ENCODE data around the gene AUP1.
"Not testable (repeated sequence)": the region's sequence is repeated elsewhere in the genome, so short reads cannot be mapped to it uniquely, and the experiment has no call there.

Gene AUP1, protein sequence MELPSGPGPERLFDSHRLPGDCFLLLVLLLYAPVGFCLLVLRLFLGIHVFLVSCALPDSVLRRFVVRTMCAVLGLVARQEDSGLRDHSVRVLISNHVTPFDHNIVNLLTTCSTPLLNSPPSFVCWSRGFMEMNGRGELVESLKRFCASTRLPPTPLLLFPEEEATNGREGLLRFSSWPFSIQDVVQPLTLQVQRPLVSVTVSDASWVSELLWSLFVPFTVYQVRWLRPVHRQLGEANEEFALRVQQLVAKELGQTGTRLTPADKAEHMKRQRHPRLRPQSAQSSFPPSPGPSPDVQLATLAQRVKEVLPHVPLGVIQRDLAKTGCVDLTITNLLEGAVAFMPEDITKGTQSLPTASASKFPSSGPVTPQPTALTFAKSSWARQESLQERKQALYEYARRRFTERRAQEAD

DNA sequence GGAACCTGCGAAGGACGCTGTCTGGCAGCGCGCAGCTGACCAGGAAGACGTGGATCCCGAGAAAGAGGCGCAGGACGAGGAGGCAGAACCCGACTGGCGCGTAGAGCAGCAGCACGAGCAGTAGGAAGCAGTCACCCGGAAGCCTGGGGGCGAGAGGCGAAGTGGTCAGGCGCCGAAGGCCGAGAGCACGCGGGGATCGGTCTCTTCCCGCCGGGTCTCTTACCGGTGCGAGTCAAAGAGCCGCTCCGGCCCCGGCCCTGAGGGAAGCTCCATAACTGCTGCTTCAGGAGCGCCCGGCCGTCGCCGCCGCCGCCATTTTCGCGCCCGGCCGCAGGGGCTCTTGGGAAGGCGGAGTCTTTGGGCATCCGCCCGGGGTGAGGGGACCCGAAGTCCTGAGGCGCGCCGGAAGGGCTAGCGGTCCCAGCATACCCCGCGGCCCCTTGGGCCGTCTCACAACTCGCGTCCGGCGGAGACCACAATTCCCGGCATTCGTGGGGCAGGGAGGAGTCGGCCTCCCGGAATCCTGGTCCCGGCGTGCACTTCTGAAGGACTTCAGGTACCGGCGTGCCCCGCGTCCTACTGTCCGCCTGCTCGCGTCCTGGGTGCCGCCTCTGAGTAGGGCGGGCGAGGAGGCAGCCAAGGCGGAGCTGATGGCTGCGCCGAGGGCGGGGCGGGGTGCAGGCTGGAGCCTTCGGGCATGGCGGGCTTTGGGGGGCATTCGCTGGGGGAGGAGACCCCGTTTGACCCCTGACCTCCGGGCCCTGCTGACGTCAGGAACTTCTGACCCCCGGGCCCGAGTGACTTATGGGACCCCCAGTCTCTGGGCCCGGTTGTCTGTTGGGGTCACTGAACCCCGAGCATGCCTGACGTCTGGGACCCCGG, at the start of gene AUP1, which contains the start of gene HTRA2:
TSS of gene AUP1 (minus strand) at position 350 of the 882 bp plus-strand sequence. CDS start at position 273, 77 bp downstream.
TSS of gene HTRA2 (plus strand) at position 577 of the 882 bp plus-strand sequence. CDS start at position 651, 74 bp downstream.
- FAIRE-seq (peak; percentile 87), DNase-seq (ENCODE audit: low spot score) (peak; percentile 96)

DNA sequence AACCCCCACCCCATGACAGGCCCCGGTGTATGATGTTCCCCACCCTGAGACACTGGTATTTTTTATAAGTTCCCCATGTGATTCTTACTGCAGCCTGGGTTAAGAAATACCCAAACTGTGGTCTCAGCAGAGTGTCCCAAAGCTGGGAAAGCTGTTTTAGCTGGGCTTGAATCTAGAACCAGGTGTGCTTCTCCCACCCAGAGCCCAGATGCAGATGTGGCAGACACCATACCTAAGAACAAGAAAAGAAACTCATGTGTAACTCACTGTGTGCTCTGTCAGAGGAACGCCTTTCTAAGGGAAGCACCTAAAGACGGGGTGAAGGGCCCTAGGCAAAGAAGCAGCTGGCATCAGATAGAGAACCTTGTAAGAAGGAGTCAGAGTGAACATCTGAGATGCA, 48.9 kb upstream of the AUP1 start:
- DNase-seq (ENCODE audit: low spot score) (no peak), FAIRE-seq (no peak)

DNA sequence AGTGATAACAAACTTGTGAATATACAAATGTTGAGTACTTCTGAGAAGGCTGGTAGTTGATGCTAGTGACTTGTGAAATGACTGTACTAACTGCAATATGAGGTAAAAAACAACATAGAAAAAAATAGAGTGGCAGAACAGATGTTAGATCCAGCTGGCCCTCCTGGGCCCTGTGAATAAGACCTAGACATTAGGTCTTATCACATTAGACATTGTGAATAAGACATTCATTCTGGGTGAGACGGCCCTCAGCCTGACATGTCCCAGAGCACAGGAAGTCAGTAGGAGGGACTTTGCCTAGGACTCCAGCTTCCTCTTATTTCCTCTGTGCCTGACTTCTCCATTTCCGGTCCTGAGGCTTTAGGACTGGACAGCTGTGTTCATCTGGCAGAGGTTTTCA, 47.9 kb upstream of the AUP1 start:
- FAIRE-seq = no peak

DNA sequence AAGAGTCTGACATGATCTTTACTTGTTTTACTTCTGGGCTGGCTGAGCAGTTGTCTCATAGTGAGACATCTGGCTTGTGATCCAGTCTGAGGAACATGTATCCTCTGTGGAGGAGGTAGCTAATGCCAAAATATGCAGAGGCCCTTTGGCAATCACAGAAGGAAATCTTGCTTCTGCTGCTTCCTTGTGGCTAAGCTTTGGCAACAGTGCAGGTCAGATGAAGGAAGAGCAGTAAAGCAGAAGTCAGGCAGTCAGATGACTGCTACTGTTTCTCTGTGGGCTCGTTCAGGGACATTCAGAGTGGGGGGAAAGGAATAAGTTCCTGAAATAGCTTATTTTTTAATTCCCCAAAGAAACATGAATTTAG, 47.3 kb upstream of the AUP1 start:
- FAIRE-seq = no peak
- DNase-seq (ENCODE audit: low spot score) = no peak

More for the DNA sequence above, 47.9 kb upstream of the AUP1 start:
- no peak for DNase-seq (ENCODE audit: low spot score)

DNA sequence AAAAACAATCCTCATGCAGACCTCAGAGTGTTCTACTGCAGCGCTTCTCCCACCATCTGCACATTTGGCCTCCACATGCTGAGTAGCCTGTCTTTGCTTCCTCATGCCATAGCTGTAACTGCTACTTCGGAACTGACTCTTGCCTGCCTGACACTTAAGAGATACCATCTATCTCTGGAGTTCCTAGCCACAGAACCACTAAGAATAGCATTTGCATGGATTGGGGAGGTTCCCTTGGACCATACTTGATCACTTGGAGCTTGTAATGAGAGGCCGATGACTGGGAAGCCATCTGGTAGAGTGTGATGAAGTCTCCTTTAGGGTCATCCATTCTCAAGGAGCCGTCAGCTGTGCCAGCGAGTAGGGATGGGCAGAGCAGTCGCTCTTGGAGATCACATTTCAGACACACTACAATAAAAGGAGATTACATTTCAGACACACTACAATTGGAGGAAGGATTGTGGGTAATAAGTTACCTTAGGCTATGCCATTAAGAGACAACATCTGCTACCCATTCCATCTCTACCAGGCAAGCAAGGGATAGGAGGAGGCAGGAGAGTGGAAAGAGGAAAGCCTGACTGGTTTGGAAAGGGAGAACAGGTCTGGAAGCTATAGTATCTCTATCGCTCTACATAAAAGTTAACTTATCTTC, 46.8 kb upstream of the AUP1 start:
- no peak for FAIRE-seq
- no peak for DNase-seq (ENCODE audit: low spot score)

DNA sequence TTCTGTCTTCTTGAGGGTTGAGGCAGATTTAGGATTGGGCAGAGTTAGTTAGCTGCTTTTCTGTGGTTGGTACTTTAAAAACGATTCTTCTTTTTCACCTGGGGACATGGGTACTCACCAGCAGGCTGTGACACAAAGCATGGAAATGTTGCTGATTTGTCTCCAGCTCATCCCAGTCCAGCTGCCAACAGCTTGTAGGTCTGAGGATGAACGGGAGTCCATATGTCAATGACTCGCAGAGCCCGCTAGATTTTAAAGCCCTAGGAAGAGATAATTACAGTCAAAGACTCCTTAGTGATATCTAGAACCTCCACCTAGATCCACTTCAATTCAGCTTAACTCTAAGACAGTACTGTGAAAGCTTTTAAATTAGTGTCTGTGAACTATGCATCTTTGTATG, 45.8 kb upstream of the AUP1 start:
- FAIRE-seq (no peak), DNase-seq (ENCODE audit: low spot score) (no peak)

DNA sequence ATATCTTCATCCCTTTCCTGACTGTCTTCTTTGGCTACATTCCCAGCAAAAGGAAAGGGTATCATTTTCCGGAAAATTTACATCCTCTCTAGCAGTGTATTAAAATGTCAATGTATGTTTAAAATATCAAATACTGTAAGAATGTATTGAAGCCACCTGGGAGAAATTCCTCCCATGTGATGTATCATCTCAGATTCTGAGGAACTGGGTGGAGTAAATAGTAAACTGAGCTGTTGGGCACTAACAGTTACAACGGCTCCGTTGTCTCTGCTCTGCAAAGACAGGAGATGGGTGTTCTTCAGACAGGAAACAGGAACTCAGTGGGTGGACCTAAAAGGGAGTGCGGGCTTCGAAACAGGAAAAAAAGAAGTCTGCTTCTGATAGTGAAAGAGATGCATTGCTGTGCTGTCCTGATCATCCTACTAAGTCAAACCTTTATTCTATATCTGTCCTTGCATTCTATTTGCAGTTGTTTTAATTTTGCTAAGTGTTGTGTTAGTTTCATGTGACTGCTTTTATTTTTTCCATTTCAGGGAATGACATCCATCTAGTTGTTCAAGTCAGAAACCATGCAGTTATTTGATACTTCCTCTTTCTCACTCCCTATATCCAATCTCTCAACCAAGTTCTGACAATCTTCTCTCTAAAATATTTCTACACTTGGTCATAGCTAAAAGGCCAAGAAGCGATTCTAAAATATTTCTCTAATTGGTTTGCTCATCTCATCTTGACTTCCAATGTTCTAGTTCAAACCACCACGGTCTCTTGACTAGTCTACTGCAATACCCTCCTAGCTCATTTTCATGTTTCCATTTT, 44.4 kb upstream of the AUP1 start:
- no peak for DNase-seq (ENCODE audit: low spot score)

DNA sequence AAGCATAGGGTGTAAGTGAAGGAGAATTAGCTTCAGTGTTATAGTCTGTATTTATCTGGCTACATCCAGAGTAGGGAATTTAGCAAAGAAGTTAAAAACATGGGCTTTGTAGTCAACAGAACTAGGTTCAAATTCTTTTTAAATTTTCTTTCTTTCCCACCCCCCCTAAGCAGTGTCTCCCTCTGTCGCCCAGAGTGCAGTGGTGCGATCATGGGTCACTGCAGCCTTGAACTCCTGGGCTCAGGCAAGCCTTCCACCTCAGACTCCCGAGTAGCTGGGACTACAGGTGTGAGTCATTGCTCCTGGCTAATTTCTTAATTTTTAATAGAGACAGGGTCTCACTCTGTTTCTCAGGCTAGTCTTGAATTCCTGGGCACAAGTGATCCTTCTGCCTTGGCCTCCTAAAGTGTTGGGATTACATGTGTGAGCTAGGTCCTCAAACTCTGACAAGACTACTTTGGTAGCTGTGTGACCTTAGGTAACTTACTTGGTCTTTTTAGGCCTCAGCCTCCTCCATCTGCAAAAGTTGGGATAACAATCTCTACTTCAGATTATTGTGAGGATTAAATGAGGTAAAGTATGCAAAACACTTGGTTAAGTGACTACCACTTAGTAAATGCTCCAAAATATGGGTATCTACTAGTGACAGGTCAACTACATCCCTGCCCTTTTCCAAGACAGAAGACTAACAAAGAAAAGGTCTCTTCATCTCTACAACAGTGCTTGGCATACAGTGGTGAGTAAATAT, 42.8 kb upstream of the AUP1 start:
- FAIRE-seq = no peak

More for the DNA sequence above, 44.4 kb upstream of the AUP1 start:
- no peak for FAIRE-seq

DNA sequence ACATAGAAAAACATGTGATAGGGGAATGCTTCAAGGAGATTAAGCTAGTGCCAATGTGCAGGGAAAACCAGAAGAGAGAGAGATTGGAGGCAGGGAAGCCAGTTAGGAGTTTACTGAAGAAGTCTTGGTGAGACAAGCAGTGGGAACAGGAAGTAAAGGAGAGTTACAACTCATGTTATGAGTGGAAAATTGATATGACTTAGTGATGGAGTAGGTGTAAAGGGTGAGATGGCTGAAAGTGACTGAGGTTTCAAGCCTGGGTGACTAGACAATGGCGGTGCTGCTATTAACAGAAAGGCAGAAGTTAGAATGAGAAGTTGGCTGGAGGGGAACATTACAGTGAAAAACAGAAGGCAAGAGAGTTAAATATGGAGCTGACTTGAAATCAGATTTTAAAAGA, 41.6 kb upstream of the AUP1 start:
- no peak for DNase-seq (ENCODE audit: low spot score)
- no peak for FAIRE-seq

More for the DNA sequence above, 42.8 kb upstream of the AUP1 start:
- no peak for DNase-seq (ENCODE audit: low spot score)

DNA sequence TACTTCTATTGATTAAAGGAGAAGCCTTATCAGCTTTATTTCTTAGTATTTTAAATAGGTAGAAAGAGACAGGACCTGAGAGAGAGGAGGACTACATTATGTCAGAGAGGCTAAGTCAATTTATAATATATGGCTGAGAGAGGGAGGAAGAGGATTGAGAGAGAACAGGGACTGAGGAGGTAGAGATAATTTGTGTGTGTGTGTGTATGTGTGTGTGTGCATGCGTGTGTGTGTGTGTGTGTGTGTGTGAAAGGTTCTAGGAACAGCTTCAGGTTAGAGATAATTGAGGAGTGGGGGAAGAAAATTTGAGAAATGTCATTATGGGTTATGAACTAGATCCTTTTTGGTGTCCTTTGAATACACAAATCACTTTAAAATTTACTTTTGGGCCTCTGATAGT, 40.2 kb upstream of the AUP1 start:
- FAIRE-seq = no peak

DNA sequence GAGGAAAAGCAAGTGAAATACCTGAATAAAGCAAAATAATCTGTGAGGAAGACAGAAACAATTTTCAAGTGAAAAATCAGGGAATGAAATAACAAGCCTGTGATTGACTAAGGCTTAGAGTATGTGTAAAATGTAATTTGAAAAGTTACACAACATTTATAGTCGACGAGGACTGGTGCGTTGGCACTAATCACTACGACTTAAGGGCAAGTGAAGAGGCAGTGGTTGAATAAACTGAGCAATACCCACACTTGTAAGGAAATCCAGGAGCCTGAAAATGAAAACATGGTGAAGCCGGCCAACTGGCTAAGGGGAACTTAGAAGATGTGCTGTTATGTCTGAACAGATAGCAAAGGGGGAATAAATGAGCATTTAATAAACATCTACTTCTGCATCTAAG, 38.4 kb upstream of the AUP1 start:
- FAIRE-seq (no peak), DNase-seq (ENCODE audit: low spot score) (no peak)

More for the DNA sequence above, 40.2 kb upstream of the AUP1 start:
- no peak for DNase-seq (ENCODE audit: low spot score)

DNA sequence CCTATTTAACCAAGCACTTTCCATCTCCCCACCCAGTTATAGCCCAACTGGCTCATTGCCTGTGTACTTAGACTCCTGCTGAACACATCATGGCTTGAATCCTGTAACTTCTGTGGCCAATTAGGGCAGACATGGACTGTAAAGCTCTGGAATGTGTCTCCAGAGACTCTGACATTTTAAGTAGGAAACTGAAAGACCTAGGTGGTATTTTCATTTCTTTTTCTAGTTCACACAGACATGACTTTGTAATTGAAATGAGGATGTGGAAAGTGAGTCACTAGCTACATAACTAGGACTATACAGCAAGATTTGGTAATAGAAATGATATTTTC, 37.2 kb upstream of the AUP1 start:
- no peak for FAIRE-seq

DNA sequence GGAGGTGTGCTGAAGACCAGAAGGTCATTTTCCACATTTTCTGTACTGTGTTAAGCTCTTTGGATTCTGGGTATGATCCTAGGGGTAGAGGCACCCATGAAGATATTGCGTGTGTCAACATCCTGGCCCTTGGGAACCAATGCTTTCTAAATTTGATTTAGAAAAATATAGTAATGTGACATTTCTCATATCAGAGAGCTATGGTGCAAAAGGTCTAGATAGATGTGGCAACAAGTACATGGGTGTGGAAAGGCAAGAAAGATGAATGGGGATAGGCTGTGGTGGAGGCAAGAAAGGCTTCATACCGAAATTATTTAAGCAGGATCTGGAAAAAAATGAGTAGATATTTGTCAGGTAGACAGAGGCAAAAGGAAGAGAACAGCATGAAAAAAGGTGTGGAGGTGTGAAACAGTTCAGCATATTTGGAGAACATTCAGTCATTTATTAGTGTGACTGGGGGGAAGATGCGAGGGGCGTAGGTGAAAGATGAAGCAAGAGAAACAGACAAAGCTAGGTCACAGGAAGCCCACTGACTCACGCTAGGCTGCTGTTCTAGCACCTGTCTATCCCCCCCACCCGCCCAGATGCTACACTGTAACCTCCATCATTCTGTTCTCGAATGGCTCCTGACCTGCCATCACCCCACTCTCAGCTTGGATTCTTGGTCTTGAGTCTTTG, 36.7 kb upstream of the AUP1 start:
- FAIRE-seq = no peak
- no peak for DNase-seq (ENCODE audit: low spot score)

More for the DNA sequence above, 37.2 kb upstream of the AUP1 start:
- DNase-seq (ENCODE audit: low spot score) = peak; percentile 50

DNA sequence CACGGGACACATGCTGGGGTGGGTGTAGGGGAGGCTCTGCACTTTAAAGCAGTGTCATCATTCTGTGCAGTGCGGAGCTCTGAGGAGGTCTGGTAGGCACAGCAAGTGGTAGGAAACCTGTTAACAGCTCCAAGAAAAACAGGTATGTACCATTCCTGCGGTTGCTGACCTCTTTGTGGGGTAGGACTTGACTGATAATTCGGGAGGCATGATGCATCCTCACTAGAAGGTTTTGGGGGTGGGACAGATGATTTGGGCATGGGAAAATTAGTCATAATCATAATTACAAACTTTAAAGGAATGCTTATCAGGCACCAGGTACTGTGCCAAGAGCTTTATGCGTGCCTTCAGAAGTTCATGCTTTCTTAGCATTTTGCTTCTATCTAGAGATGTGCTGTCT, 34.7 kb upstream of the AUP1 start:
- DNase-seq (ENCODE audit: low spot score) (peak; percentile 33), FAIRE-seq (no peak)

DNA sequence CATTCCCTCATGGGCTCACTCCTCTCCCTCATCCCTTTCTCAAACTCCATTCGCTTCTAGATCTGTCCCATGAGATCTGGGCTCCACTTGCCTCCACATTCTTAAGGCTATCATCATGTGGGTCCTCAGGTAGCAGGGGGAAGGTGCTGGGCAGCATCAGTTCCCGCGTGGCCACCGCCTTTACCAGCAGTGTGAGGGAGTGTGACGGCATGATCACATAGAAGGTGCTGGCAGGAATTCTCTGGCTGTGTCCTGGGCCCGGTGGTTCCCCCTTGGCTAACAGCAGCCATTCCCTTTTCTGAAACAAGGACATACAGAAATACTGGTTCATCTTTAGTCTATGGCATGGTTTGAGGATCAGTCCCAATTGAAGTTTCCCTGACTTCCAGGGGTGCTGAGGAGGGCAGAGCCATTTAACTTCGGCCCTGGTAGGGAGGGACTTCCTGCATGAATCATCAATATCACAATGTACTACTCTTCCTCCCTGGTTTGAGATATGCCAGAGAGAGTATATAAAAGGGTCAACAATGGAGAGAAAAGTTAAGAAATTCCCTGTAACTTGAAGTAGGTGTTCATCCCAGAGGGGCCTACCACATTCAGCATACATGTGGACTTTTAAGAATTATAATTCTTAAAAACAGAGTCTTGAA, 32.7 kb upstream of the AUP1 start:
- no peak for DNase-seq (ENCODE audit: low spot score)
- FAIRE-seq = no peak

DNA sequence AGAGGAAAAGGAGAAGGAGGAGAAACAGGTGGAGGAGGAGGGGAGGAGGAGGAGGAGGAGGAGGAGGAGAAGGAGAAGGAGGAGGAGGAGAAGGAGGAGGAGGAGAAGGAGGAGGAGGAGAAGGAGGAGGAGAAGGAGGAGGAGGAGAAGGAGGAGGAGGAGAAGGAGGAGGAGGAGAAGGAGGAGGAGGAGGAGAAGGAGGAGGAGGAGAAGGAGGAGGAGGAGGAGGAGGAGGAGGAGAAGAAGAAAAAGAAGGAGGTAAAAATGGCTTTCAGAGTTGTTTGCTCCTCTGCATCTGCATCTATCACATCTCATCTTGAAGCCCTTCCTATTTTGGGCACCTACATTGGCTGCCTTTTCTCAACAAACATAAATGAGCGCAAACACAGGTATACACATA, 31.5 kb upstream of the AUP1 start:
- FAIRE-seq = not testable (repeated sequence)

DNA sequence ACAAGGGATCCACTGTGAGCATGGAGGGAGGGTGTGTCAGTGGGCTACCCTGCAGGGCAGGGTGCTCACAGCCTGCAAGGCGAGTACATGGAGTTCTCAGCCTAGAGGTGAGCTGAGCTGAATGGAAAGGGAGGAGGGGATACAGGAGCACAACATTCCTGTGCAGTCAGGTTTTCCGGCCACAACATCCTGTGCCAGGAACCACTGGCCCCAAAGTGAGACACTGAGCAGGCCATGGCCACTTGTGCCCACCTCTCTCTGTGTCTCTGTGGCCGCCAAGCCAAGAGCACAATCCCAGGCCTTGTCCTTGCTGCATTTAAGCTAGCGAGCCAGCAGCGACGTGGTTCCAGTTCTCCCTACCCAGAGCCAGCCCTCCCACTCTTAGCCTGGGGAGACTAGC, 31.1 kb upstream of the AUP1 start:
- DNase-seq (ENCODE audit: low spot score) = peak; percentile 43

More for the DNA sequence above, 31.5 kb upstream of the AUP1 start:
- not testable (repeated sequence) for DNase-seq (ENCODE audit: low spot score)

DNA sequence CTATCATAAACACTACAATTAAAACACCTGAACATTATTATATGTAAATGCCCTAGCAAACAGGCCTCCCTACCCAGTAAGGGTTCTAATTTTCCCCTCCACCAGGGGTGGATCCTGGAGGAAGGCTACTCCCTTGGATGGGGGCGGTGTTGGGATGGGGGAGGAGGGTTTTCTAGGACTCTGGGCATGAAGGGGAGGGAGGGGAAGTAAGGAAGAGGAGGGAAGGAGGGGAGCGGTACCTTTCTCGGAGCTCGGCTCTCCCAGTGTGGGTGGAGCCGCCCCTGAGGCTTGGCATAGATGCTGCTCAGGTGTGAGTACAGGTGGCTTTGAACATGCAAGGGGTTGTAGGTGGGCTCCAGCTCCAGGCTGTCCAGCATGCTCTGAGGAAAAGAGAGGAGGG, 30.4 kb upstream of the AUP1 start:
- FAIRE-seq (no peak), DNase-seq (ENCODE audit: low spot score) (no peak)

More for the DNA sequence above, 31.1 kb upstream of the AUP1 start:
- no peak for FAIRE-seq
